Stimulated activated CD4-positive, alpha-beta T cell treated with anti-CD3 and anti-CD28 coated beads, Interleukin-4, amount 100 ng/mL, for 24 hours (primary cell): ENCODE measurements around the gene KIR3DL3.
A peak's percentile ranks its signal among the peaks of the same experiment; 100 is the strongest.
"Not testable (repeated sequence)": the region's sequence is repeated elsewhere in the genome, so short reads cannot be mapped to it uniquely, and the experiment has no call there.

Source experiments
- DNase-seq: peaks from one replicate; pipeline ENCODE4 v3.0.0-alpha.2; 2020

KIR3DL3 gene

DNA sequence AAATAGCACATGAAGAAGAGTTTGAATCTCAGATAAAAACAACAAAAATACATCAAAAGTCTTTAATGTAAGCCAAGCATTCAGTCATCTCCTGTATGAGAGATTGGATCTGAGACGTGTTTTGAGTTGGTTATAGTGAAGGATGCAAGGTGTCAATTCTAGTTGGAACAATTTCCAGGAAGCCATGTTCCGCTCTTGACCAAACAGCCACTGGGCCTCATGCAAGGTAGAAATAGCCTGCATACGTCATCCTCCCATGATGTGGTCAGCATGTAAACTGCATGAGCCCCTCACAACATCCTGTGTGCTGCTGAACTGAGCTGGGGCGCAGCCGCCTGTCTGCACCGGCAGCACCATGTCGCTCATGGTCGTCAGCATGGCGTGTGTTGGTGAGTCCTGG lies at the start of gene KIR3DL3:
Gene KIR3DL3, plus strand, starts transcription at position 301 of the 400 bp plus-strand sequence. Its CDS starts 55 bp downstream, at position 356.
- DNase-seq, result no peak

DNA sequence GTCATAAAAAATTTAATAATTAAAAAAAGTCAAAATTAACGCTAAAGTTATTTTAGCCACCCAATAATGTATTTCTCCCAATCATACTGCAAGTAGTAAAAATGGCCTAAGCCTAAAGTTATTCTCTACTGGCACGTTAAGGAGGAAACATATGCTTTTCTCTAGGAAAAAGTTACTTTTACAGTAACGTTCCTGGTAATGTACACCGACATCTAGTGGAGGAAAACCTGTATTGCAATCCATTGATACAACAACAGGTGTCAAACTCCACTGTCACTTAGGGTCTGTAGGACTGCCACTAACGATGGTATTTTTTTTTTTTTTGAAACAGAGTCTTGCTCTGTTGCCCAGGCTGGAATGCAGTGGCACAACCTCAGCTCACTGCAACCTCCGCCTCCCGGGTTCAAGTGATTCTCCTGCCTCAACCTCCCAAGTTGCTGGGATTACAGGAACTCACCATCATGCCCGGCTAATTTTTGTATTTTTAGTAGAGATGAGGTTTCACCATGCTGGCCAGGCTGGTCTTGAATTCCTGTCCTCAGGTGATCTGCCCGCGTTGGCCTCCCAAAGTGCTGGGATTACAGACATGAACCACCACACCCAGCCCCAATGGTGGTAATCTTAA lies 47.9 kb upstream of the KIR3DL3 start:
- peak; percentile 18 for DNase-seq

DNA sequence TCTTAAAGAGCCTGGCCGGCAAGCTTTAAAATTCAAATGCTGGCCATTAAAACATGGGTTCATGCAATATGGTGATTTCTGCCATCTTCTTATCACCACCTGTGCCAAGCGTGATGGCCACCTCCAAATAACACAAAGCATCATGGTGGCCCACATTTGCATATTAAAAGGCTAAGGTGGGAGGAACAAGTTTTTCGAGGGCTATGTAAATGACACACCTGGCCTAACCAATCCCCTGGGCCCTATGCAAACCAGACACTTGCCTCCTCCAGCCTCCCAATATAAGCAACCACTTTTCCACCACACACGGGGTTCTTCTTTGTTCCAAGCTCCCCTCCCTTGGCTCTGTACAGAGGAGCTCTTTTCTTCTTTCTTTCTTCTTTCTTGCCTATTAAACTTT lies 47.0 kb upstream of the KIR3DL3 start:
- no peak for DNase-seq

DNA sequence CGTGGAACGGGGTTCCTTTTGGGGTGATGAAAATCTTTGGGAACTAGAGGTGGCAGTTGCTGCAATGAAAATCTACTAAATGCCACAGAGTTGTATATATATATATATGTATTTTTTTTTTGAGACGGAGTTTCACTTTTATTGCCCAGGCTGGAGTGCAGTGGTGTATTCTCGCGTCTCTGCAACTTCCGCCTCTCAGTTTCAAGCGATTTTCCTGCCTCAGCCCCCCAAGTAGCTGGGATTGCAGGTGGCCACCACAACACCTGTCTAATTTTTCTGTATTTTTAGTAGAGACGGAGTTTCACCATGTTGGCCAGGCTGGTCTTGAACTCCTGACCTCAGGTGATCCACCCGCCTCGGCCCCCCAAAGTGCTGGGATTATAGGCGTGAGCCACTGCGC lies 42.6 kb upstream of the KIR3DL3 start:
- not testable (repeated sequence) for DNase-seq

DNA sequence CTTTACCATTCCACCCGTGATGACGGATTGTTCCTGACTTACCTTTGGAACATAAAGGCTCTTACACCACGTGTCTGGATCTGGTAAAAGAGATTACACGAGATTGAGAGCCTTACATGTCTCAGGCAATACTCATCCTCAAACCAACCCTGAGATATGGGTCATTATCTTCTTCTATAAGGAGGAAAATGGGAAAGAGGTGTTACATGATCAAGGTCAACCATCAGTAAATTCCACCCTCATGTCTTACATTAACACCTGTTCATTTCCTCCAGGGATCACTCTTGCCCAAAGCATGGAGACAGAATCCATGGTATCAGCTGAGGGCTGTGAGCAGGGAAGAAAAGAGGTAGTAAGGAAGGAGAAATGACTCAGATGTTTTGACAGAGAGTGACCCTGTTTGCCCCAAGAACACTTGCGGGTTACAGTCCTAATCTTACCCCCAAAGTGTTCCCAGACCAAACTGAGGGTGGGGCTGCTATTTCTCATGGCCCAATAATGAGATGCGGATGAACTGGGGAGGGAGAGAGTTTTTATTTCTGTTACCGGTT lies 41.9 kb upstream of the KIR3DL3 start:
- no peak for DNase-seq

DNA sequence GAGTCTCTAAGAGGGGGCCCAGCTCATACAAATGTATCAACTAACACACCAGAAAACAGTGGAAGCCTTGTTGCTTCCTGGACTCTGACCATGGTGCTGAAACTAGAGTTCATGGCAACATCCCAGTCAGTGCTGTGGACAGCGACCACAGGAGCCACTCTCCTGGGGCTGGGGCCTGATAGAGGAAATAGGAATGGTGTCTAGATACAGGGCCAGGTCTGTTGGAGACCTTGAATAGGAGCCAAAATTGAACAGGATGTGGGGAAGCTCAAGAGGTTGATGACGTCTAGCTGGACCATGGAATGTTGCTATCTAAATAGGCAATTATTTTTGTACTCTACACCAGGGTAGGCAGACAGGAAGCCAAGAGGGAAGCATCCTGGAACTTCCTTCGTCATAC lies 39.7 kb upstream of the KIR3DL3 start:
- DNase-seq, result no peak

DNA sequence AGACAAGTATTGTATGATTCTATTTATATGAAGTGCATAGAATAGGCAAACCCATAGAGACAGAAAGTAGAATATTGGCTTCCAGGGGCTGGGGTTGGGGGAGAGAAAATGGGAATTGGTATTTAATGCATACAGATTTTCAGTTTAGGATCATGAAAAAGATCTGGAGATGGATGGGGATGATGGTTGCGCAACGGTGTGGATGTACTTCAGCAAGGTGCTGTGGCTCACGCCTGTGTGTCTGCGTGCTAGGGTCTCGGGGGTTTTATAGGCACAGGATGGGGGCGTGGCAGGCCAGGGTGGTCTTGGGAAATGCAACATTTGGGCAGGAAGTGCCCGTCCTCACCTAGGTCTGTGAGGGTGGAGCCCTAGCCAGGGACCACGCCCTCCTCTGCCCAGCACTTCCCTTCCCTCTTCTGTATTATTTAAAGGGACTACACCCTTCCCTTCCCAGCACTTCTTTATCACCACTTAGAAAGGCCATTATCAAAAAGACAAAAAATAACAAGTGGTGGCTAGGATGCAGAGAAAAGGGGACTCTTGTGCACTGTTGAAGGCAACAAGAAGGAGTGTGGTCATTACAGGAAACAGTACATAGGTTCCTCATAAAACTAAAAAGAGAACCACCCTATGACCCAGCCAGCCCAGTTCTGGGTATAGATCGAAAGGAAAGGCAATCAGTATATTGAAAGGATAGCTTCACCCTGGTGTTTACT lies 32.5 kb upstream of the KIR3DL3 start:
- DNase-seq, result no peak

DNA sequence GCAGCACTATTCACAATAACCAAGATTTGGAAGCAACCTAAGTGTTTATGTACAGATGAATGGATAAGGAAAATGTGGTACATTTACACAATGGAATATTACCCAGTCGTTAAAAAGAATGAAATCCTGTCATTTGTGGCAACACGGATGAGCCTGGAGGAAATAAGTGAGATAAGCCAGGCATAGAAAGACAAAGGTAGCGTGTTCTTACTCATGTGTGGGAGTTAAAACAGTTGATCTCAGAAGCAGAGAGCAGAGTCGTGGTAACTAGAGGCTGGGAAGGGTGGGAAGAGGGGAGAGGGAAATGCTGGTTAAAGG lies 32.0 kb upstream of the KIR3DL3 start:
- DNase-seq, result no peak

DNA sequence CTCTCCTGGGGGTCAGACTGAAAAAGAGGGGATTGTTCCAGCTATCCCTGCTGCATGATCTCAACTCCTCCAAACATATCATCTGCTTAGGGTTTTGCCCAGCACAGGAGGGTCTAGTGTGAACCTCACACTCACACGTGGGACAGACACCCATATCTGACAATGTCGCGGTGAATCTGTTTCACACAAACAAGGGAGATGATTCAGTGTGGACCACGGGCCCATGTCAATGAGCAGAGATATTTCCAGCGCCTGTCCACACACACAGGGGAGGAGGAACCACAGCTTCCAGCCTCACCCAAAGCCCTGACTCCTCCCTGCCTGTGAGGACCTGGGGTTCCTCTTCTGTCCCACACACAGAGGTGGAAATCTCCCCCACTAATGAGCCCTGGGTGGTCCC lies 29.6 kb upstream of the KIR3DL3 start:
- no peak for DNase-seq

DNA sequence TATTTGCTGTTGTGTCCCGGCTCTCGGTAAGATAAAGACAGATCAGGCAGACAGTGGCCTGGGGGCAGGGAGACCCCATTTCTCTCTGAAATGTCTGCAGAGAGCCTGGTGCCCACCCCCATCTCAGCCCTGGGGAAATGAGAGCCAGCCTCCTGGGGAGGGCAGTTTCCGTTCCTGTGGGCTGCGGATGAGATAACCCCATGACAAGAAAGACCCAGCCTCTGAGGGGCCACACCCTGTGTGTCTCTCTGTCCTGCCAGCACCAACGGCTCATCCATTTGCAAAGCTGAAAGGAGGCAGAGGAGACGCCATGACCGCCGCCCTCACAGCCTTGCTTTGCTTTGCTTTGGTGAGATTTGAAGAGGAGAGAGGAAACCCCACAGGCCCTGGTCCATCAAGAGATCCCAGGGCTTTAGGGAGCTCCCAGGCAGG lies 28.1 kb upstream of the KIR3DL3 start:
- no peak for DNase-seq

DNA sequence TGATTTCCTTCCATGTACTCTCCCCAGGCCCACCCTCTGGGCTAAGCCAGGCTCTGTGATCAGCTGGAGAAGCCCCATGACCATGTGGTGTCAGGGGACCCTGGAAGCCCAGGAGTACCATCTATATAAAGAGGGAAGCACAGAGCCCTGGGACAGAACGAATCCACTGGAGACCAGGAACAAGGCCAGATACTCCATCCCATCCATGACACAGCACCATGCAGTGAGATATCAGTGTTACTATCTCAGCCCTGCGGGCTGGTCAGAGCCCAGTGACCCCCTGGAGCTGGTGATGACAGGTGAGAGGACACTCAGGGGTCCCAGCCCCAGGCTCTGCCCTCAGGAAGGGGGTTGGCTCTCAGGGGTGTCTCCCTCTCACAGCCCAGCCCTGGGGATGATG lies 27.5 kb upstream of the KIR3DL3 start:
- no peak for DNase-seq

DNA sequence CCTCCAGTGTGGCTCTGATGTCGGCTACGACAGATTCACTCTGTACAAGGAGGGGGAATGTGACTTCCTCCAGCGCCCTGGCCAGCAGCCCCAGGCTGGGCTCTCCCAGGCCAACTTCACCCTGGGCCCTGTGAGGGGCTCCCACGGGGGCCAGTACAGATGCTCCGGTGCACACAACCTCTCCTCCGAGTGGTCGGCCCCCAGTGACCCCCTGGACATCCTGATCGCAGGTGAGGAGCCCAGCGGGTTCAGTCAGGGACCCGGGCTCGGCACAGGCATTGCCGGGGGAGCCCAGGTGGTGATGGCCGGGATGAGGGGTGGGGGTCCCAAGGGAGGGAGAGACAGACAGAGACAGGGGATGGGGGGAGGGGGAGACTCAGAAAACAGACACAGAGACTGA lies 26.5 kb upstream of the KIR3DL3 start:
- not testable (repeated sequence) for DNase-seq

DNA sequence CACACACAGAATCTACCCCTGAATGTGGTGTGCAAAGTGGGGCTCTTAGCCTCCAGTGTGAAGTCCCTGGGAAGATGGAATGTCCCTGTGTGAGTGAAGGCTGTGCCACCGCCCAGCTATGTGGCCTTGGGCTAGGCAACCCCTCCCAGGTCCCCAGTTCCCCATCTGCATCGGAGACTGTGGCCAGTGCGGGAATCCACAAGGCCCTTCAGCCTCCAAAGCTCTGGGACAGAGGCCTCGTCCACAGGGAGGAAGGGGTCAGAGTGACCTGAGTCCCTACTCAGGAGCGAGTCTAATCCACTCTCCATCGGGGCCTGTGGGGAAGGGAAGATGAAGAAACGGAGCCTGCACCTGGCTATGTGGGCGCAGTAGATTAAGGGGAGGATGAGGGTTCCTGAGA lies 19.3 kb upstream of the KIR3DL3 start:
- no peak for DNase-seq

DNA sequence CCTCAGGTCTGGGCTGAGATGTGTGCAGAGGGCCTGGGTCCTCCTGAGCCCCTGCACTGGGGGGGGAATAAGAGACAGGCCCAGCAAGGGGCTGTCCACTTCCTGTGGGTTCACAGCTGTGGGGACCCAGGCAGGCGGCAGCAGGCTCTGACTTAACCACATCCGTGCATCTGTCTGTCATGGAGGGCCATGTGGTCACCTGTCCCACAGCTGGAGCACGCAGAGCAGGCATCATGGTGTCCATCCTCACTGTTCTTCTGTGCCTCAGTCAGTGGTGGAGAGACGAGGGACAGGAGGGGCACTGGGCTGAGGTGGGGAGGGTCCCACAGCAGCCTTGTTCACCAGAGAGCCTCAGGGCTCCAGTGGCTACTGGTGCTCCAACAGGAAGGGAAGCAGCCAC lies 16.3 kb upstream of the KIR3DL3 start:
- no peak for DNase-seq

DNA sequence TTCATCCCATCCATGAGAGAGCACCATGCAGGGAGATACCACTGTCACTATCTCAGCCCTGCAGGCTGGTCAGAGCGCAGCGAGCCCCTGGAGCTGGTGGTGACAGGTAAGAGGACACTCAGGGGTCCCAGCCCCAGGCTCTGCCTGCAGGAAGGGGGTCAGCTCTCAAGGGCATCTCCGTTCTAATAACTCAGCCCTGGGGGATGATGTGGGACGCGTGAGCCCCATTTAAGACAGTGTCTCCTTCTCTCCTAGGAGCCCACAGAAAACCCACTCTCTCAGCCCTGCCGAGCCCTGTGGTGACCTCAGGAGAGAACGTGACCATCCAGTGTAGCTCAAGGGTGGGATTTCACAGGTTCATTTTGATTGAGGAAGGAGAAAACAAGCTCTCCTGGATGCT lies 15.5 kb upstream of the KIR3DL3 start:
- DNase-seq, result no peak

DNA sequence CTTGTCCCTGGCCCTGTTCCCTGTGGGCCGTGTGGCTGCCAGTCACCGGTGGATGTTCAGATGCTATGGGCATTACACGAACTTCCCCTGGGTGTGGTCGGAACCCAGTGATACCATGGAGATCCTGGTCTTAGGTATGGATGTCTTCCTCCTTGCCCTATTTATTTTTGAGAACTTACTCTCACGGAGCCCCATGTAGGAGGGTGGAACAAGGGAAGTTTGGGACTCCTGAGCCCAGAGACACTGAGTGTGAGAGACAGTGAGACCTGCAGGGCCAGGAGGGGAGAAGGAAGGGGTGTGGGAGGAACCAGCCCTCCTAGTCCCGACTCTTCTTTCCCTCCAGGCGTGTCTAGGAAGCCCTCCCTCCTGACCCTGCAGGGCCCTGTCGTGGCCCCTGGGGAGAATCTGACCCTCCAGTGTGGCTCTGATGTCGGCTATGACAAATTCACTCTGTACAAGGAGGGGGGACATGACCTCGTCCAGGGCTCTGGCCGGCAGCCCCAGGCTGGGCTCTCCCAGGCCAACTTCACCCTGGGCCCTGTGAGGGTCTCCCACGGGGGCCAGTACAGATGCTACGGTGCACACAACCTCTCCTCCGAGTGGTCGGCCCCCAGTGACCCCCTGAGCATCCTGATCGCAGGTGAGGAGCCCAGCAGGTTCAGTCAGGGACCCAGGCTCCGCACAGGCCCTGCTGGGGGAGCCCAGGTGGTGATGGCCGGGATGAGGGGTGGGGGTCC lies 14.9 kb upstream of the KIR3DL3 start:
- no peak for DNase-seq

DNA sequence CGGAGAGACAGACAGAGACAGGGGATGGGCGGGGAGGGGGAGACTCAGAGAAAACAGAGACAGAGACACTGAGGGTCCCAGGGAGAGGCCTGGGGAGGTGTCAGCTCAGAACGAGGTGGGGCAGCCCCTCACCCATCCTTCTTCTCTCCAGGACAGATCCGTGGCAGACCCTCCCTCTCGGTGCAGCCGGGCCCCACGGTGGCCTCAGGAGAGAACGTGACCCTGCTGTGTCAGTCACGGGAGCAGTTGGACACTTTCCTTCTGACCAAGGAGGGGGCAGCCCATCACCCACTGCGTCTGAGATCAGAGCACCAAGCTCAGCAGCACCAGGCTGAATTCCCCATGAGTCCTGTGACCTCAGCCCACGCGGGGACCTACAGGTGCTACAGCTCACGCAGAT lies 14.3 kb upstream of the KIR3DL3 start:
- not testable (repeated sequence) for DNase-seq

DNA sequence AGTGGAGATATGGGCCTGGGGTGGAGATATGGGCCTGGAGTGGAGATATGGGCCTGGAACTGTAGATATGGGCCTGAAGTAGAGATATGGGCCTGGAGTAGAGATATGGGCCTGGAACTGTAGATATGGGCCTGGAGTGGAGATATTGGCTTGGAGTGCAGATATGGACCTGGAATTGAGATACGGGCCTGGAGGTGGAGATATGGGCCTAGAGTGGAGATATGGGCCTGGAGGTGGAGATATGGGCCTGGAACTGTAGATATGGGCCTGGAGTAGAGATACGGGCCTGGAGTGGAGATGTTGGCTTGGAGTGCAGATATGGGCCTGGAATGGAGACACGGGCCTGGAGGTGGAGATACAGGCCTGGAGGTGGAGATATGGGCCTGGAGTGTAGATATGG lies 402 bp downstream of the KIR3DL3 start:
- DNase-seq, result no peak

DNA sequence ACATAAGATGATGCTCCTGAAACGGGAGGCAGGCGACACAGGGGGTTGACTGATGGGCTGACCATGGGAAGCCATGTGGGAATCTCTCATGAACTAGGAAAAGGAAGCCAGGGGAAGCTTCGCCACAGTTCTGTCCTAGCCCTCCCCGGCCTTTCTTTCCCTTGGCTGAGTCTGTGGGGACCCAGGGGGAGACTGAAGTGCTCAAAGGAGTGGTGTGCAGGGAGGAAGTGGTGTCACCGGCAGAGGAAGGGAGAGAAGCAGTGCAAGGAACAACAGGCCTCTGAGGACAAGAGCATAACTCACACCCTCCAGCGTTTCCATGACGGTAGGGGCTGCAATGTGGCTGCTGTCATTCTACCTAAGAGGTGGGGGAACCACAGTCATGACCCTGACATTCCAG lies 1.1 kb downstream of the KIR3DL3 start:
- no peak for DNase-seq

DNA sequence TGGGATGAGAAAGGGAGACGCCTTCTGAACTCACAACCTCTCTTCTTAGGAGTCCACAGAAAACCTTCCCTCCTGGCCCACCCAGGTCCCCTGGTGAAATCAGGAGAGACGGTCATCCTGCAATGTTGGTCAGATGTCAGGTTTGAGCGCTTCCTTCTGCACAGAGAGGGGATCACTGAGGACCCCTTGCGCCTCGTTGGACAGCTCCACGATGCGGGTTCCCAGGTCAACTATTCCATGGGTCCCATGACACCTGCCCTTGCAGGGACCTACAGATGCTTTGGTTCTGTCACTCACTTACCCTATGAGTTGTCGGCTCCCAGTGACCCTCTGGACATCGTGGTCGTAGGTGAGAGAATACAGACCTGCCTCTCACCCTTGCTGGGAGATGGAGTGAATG lies 3.3 kb downstream of the KIR3DL3 start:
- no peak for DNase-seq

DNA sequence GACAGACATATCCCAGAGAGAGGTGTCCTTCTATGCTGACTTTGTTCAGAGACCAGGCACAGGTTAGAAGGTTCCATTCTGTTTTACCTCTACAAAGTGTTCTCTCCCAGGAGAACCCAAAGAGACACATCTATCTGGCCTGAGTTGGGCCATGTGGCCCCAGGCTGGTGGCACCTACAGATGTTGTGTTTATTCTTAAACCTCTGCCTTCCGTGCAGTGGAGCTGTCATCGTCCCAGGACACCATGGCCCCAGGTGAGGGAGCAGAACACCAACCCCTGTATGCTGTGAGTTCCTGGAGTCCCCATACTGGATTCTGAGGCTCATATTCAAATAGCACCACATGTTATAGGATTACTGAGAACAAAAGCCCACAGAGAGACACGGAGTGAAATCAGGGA lies 3.9 kb downstream of the KIR3DL3 start:
- no peak for DNase-seq

DNA sequence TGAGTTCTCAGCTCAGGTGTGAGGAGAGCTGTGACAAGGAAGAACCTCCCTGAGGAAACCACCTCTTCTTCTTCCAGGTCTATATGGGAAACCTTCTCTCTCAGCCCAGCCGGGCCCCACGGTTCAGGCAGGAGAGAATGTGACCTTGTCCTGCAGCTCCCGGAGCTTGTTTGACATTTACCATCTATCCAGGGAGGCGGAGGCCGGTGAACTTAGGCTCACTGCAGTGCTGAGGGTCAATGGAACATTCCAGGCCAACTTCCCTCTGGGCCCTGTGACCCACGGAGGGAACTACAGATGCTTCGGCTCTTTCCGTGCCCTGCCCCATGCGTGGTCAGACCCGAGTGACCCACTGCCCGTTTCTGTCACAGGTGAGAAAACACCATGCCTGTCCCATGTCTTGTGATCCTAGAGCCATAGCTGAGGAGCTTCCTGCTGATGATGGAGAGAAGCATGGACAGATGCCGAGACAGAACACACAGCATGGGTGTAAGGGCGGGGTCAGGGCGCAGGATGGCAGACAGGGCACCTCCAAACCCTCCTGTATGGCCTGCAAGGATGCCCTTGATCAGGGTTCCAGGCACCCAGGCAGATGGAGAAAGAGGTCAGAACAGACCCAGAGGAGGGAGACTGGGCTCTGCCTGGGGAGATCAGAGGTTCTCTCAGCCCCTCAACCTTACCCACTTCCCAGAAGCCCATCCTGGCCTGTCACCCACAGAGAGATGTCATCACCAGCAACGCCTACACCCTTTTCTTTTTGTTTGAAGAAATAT lies 5.4 kb downstream of the KIR3DL3 start:
- no peak for DNase-seq

DNA sequence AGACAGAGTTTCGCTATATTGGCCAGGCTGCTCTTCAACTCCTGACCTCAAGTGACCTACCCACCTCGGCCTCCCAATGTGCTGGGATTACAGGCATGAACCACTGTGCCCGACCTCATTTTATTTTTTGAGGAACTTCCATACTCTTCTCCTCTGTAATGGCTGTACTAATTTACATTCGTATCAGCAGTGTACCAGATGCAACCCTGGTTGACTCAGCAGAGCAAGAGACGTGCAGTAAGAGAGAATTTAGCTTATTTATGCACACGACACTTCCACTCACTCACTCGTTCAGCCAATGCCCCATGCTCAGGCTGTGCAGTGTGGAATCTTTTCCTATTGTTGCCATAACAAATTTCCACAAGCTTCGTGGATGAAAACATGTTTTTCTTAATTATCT lies 6.9 kb downstream of the KIR3DL3 start:
- no peak for DNase-seq
